VCaP (cell line): ENCODE data around the gene CCDC47.

Source experiments
- H3K27ac ChIP-seq: fragments of 450-650 bp; 2 replicates; pipeline ENCODE4 v1.5.1; 2017
- CTCF ChIP-seq: fragments of 450-650 bp; conservative IDR thresholded peaks from 2 replicates; pipeline ENCODE4 v1.5.1; 2017; ENCODE audit warnings: mild to moderate bottlenecking, moderate library complexity

CCDC47 gene

GRCh38 chr17:63695889-63696288 lies 77.5 kb downstream of the CCDC47 start:
- TF ChIP-seq CTCF, result no peak

More at GRCh38 chr17:63695889-63696288, 77.5 kb downstream of the CCDC47 start:
- H3K27ac ChIP-seq, result no peak overlapping the region
